Sciatic nerve (tissue), 2 donors: ENCODE measurements around the gene MGMT. TPM values are rescaled to one million over a fixed set of nuclear protein-coding genes. Genes with fewer than 3 reads are reported as not detected.

Source experiments
- ATAC-seq: fragments of 200-7000 bp; cut with Tn5 transposase; one replicate; pipeline ENCODE4 v1.9.1; 2020; ENCODE audit warnings: mild to moderate bottlenecking, moderate library complexity
- DNase-seq: peaks from one replicate; pipeline ENCODE4 v3.0.0-alpha.2; 2020; ENCODE audit warnings: low spot score
- intact Hi-C: fragments of 100-400 bp; cut with DNase I; formaldehyde crosslinking; loops from one replicate; pipeline ENCODE4 v1.14.2; 2022
- total RNA-seq: library from RNA; stranded (reverse); fragmentation: NEBNext Ultra II Directional; extraction: Animal tissue kit (Norgen Biotek cat#: 25700); gene quantifications from one replicate; pipeline ENCODE4 v1.2.1, GENCODE V29; 2021
- donor health status: DM: no; HTN: no; CAD: no.
- donor health status: DM: no; HTN: no; CAD: no.

The MGMT gene
- total RNA-seq, 1 donor from 2014 or later = 24.5 TPM

DNA sequence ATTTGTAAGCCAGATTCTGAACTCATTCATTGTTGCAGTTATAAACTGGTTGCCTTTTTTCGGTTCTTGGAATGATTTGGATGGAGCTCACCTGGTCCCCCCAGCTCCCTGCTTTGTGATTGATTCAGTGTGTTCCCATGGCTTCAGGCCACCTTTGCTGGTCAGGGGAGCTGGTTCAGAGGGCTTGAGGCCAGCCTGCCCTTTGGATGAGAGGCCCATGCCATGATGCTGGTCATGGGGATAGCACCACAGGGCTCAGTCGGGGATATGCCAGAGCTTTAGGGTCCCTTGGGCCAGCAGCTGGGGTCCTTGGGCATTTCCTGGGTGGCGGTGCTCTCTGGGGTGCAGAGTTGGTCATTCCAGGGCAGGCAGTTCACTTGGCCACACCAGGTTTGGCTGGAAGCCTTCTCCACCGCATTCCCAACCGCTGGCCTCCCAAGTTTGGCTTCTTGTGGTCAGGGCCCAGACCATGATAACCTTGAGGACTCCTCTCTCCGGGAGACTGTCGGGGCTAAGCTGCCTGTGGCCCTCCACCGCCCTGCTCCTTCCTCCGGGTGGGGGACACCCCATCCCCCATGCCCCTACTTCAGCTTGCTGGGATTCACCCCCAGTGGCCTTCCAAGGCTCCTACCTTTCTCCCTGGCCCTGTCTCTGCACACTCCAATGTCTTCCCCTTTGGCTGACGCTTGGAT, 65.1 kb downstream of the MGMT start:
- peak; percentile 10 for ATAC-seq
- intact Hi-C loops = no loop called here
- DNase-seq = no peak

DNA sequence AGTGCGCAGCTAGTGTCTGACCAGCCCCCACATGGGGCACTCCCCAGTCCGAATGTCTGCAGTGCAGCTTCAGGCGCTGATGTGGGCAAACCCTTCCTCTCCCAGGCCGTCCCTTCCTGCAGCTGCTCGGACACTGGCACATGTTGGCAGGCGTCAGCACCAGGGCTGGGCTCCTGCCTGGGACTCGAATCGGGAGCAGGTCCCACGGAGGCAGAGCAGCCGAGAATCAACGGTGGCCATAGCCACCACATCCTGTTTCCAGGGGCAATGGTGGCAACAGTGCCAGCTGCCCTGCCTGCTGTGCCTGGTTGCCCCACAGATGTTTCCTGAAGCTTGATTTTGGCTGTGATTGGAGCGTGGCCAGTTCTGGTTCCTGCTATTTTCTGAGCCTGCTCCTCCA, 65.8 kb downstream of the MGMT start:
- intact Hi-C loops = no loop called here
- DNase-seq = no peak
- ATAC-seq = no peak

DNA sequence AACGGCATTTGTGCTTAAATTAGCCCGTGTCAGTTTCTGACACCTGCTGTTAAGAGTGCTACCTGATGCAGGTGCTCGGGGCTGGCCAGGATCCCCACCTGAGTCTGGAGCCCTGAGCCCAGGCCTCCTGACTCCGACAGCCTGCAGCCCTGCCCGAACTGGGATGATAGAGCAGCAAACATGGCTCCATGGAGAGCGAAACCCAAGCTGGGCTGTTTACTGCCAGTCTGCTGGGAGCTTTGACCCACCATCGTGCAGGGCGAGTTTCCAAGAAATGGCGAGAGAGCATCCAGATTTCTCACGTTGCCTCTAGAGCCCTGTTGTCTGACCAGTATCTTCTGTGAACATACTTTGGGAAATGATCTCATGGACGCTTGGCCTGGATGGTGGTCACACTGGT, 66.2 kb downstream of the MGMT start:
- intact Hi-C loops = no loop called here
- DNase-seq (no peak), ATAC-seq (no peak)

DNA sequence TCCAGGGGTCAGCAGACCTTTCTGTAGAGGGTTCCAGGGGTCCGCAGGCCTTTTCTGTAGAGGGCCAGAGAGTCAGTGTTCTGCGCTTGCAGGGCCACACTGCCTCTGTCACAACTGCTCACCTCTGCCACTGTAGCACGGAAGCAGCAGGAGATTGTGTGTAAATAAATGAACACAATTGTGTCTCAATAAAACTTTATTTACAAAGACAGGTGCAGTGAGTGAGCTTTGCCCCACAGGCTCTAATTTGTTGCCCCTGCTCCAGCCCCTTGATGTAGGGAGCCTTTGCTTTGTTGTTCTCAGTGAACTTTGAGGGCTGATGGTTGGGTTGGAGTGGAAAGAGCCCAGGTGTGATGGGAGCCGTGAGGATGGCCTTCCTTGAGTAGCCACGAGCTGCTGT, 67.8 kb downstream of the MGMT start:
- ATAC-seq (no peak), DNase-seq (no peak)
- intact Hi-C loops = no loop called here

DNA sequence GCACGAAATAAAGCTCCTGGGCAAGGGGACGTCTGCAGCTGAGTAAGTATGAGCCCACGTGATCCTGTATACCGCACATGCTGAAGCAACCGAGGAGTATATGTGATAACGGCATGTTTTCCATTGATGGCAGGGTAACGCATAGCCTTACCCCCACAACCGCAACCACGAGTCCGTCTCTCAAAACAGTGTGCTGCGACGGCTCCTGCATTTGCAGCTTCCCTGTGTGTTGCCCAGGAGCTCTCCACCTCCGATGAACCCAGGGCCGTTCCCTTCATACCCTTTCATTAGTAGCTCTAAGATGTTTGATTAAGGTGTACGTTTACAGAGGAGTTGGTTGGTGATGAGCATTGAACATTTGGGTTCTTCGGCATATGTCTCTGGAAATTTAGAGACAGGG, 69.3 kb downstream of the MGMT start:
- no peak for DNase-seq
- ATAC-seq = no peak
- intact Hi-C loops = no loop called here

DNA sequence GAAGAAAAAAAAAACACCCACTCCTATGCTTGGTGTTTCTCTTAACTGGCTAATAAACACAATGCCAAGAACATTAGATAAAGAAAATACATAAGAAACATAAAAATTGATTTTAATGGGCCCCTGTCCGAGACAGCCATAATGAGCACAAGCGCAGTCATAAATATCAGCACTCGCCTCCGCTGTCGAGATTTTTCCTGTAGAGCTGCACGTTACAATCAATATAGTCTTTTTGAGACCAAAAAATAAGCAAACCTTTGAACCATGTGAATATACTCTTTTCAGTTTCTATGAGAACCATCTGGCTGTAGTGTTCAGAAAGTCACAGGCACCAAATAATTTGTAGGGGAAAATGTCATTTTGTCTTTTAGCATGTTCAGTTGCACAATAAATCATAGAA, 70.1 kb downstream of the MGMT start:
- DNase-seq (no peak), ATAC-seq (no peak)
- intact Hi-C loops = no loop called here

DNA sequence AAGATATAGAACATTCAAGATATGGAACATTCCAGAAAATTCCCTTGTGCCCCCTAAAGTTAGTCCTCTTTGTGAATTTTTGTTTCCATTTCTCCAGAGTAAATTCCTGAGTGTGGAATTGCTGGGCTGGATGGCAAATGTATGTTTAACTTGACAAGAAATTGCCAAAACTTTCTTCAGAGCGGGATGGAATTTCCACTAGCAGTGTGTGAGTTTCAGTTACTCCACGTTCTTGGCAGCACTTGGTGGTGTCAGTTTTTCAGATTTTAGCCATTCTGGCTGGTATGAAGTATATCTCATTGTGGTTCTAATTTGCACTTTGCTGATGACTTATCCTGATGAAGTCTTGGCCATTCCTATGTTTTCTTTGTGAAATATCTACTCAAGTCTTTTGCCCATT, 71.2 kb downstream of the MGMT start:
- no peak for DNase-seq
- intact Hi-C loops = no loop called here
- no peak for ATAC-seq

DNA sequence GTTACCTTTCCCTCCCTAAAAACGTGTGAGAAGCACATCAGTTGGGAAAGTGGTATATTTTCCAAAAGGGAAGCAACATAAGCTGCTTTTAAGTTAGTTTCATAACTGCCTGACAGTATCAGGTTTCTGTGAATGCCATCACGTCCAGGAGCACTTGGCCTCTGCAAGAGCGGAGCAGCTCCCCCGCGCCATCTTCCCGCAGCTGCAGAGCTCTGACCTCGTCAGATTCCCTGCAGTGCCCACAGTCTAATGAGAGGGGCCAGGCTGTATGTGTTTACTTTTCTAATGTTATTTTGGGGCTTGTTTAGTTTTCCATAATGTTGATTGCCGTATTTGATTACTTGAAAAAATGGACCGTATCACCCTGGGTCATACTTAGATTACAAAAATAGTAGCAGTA, 74.2 kb downstream of the MGMT start:
- ATAC-seq (no peak), DNase-seq (no peak)
- intact Hi-C loops = no loop called here

DNA sequence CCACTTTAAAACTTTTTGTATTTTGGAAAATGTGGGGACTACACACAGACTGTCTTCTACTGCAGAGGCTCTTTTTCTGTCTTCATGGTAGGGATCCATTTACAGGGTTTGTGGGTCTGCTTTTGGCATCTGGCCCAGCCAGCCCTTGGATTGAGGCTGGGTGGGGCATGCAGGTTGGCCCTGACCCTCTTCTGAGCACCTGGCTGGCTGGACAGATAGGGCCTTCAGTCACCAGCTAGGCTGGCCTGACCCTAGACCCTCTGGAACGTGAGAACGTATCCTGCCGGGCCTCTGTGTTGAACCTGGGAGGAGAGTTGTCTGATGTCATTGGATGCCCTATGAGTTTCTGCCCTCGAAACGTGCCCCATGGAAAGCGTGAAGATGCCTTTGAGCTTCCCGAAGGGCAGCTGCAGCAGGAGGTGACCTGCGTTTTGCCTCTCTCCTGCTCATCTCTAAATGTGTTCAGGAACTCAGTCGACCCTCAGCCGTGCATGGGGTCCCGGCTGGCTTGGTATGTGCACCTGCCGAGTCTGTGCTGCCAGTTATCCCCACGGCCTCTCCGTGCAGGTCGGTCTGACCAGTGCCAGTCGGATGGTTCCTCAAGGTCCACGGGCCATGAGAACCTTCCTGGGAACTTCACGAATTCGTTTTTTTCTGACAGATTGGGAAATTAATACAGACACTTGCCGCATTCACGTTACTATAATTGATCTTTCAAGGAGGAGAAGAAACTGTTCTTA, 74.9 kb downstream of the MGMT start:
- DNase-seq (no peak), ATAC-seq (no peak)
- intact Hi-C loops = no loop called here

DNA sequence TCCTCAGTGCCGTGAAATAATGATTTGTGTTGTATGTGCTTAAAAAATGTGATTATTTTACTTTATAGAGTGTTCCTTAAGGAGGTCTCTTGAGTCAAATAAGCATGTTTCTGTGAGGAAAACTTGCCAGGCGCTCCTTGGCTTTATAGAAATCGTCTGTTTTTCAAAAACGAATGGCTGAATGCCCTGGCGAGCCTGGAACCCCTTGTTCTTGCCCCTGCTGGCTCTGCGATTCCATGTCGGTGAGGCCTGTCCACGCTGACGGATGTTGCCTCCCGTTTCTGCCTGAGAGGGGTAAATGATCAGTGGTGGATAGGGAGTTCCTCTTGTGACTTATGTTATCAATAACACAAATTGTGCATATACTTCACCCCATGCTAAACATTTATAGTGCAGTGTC, 75.5 kb downstream of the MGMT start:
- ATAC-seq (no peak), DNase-seq (no peak)
- intact Hi-C loops = no loop called here

DNA sequence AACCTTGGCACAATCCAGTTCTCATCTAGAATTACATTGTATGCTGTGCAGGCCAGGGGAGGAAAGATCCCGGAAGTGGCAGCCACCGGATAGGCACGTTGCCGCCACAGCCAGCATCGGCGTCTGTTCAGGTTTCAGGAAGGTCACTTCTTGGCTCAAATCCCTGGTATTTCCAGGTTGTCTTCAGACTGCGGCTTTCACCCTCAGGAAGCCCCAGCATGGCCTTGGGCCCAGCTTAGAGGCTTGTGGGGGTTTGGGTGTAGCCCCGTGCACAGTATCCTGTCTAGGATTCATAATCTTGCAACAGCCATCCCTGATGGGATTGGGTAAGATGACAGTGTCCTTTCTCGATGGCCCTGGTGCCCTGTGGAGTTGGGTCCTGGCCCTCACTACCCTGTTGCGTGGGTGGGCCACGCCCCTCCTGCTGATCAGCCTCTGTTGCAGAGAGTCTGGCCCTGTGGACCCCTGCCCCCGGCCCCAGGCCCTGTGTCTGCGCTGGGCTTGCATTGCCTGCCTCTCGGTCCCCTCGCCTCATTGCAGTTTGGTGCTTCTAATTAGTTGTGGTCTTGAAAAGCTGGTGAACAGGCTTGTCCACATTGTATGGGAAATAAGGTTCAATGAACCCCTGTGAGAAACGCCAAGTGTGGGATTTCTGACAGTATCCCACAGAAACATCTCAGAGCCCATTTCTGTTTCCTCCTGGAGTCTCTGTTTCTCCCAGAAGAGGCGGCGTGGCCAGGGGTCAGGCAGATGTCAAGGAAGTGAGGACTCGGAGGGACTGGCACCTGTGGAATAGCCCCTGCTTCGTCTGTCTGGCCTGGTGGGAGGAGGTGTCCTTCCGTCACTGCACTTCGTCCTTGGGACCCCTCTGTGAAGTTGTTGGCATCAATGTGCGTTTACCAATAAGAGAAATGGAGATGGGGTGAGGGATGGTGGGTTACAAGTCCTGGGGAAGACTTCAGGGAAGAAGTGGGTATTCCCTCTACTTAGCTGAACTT, 77.5 kb downstream of the MGMT start:
- intact Hi-C loops = no loop called here
- peak; percentile 22 for ATAC-seq
- no peak for DNase-seq

DNA sequence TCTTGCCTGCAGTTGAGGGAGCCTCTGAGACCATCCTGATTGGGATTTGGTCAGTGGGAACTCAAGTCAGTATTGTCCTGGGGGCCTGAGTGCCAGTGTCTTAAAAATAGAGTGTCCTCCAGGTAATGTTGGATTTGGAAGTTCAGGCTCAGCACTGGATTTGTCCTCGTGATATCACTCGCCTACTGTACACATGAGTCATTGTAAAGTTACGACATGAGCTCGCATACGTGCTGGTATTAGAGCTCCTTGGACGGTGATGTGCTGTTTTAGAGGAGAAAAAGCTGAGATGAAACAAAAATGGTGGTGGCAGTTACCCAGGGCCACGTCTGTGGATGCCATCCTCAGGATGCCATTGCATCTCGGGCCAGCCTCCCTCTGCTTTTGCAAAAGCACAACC, 78.2 kb downstream of the MGMT start:
- ATAC-seq = no peak
- no peak for DNase-seq
- intact Hi-C loops = no loop called here

DNA sequence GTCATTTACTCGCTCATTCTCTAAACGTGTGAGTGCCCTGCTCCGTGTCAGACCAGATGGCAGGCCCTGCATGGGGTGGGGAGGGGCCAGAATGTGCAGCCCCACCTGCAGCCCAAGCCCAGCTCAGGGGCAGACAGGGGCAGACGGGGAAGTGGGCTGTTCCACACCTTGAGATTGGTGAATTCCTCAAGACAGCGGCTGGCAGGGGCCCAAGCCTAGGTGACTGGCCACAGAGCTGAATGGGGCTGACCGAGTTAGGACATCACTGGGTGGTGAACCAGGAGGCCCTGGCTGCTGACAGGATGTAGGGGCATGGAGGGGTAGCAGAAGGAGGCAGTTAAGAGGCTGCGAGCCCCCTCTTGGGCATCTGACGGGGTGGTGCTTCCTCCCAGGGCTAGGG, 79.1 kb downstream of the MGMT start:
- no peak for DNase-seq
- ATAC-seq = no peak
- intact Hi-C loops = no loop called here

DNA sequence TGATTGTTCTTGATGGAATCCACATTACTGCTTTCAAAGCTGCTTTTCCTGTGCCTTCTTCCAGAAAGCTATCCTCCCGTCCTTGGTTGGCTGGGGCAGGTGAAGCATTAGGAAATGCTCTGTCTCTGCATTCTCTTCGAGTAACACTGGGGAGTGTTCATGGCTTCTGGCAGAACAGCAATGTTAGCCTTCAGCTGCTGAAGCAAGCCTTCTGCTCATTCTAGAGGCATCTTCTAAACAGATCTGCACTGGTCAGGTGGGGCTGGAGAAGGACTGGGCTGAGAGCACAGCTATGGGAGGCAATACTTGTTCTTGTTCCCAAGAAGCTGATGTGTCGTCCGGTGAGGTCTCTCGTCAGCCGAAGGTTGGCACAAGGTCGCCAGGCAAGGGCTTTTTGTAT, 80.6 kb downstream of the MGMT start:
- ATAC-seq (no peak), DNase-seq (no peak)
- intact Hi-C loops = no loop called here

DNA sequence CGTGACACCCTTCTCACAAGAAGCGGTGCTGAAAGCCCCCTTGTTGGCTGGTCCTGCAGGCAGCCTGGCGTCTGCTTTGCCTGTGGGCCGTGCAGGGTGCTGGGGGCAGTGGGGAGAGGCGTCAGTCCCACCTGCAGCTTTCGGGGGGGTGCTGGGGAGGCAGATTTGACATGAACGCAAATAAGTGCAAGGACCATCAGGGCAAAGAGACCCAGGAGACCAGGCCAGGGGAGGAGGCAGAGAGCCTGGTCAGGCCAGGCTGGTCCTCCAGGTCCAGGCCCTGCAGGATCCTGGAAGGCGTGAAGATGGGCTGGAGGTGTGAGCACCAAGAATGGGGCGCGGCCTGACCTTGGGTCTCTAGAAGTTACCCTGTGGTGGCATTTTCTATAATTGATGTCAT, 81.6 kb downstream of the MGMT start:
- no peak for DNase-seq
- intact Hi-C loops = no loop called here
- no peak for ATAC-seq

DNA sequence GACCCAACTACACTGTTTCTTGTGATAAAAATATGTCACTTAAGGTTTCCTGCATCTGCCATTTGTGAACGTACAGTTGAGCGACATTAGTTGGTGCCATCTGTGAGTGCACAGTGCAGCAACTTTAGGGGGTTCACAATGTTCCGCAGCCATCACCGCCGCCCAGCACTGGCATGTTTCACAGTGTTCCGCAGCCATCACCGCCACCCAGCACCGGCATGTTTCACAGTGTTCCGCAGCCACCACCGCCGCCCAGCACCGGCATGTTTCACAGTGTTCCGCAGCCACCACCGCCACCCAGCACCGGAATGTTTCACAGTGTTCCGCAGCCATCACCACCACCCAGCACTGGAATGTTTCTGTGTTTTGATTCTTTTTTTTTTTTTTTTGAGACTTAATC, 83.0 kb downstream of the MGMT start:
- intact Hi-C loops = no loop called here
- ATAC-seq (no peak), DNase-seq (no peak)

DNA sequence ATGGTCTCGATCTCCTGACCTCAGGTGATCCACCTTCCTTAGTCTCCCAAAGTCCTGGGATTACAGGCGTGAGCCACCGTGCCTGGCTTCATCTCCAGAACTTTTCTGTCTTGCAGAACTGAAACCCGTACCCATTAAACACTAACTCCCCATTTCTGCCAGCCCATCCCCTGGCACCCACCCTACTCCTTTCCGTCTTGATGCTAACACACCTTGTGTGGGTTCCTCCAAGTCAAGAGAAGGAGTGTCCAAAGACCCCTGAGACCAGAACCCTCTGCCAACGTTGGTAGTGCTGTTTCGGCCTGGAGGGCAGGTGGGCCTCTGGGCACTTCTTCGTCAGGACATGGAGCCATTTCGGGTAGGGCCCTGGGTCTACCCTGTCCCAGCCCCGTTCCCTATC, 83.6 kb downstream of the MGMT start:
- intact Hi-C loops = loop anchor here (1.0 kb wide), 1 partner anchor 50 kb away; no protein-coding TSS in a partner anchor
- DNase-seq = no peak
- no peak for ATAC-seq

DNA sequence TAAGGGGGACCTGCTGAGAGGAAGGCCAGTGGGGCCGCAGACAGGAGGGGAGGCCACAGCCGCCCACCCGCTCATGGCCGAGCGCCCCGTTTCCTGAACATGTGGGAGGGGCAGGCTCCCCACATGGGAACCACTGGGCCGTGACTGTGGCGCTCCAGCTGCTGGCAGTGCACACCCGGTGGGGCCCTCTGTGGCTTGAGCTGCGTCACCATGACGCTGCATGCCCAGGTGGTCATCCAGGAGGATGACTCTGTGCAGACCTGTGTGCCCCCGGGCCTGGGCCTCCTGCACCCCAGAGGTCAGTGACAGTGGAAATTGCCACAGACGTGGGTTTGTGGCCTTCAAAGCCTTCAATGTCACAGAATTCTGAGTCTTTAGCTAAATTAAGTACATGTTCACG, 85.1 kb downstream of the MGMT start:
- no peak for DNase-seq
- intact Hi-C loops = no loop called here
- no peak for ATAC-seq

DNA sequence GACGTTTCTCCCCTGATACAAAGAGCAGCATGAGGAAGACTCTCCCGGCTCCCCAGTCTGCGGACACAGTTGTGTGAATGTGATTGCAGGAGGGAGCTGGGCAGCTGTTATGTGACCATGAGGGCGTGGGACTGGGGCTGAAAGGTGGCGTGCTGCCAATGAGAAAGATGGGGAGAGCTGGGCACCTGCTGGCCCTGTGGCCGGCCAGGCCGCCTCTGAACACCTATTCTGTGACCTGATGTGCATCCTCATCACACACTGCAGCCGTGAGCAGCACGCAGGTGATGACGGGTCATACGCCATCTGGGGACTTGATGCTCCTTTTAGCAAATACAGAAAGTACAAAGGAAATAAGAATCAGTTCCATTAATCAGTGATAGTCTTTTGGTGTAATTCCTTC, 86.9 kb downstream of the MGMT start:
- ATAC-seq = no peak
- intact Hi-C loops = no loop called here

DNA sequence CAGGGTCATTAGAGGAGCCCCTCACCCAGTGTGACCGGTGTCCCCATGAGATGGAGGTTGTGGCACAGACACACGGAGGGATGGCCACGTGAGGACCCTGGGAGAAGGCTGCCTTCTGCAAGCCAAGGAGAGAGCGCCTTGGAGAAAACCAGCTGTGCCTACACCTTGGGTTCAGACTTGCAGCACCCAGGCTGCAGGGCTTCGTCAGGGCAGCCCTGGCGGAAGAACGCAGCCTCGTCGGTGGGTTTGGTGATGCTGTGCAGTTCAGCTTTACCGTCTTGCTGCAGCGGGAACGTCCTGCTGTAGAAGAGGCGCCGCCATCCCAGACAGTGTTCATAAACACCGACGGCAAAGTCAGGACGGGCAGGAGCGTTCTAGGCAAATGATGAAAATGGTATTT, 89.3 kb downstream of the MGMT start:
- intact Hi-C loops = no loop called here
- ATAC-seq (no peak), DNase-seq (no peak)

More for the DNA sequence above, 86.9 kb downstream of the MGMT start:
- no peak for DNase-seq
